NCI-H2029 (cell line): ENCODE results near the gene TUBB1.
"Not testable (repeated sequence)": the region's sequence is repeated elsewhere in the genome, so short reads cannot be mapped to it uniquely, and the experiment has no call there.

Experiments used
- DNase-seq: peaks from one replicate; lab custom pipeline; 2025; lab: John Stamatoyannopoulos, UW

TUBB1 gene

GRCh38 chr20:59022754-59023153 lies 3.5 kb downstream of the TUBB1 start:
- DNase-seq, result no peak

- DNase-seq, result no peak
These were observed 4.4 kb downstream of the TUBB1 start for GRCh38 chr20:59023616-59024015.

- no peak for DNase-seq
These were observed 4.9 kb downstream of the TUBB1 start for GRCh38 chr20:59024111-59024530.

DNA sequence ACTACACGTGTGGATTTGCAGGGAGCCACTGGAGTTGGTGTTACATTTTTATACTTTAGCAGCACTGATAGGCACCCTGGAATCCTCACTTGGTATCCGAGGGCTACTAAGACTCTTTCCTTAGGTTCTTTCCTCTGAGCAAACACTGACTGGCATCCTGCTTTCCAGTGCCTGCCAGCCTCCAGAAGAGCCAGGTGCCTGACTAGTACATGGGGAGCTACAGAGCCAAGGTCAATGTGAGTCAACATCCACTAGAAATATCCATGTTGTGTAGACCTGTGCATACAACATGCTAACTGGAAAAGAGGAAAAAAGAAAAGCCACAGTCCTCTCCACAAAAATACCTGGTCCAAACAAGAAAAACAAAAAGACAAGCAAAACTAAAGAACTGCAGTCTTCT lies 5.9 kb downstream of the TUBB1 start:
- DNase-seq, result no peak

DNA sequence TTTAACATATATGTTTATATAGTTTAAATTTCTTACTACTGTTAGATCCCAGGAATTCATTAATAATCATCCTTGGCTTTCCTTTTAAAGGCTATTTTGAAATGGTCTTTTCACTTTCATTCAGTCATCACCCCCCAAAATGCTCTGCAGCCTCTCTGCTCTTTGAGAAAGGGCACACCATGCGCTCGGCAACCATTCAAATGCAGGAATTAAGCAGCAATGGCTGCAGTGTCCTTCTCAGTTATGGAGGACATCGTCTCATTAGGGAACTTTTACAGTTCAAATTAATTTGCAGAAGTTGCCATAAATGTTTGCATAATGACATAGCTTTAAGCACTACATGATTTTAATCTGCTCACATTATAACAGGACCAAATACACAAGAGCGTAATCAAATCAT lies 6.3 kb downstream of the TUBB1 start:
- DNase-seq, result no peak

DNA sequence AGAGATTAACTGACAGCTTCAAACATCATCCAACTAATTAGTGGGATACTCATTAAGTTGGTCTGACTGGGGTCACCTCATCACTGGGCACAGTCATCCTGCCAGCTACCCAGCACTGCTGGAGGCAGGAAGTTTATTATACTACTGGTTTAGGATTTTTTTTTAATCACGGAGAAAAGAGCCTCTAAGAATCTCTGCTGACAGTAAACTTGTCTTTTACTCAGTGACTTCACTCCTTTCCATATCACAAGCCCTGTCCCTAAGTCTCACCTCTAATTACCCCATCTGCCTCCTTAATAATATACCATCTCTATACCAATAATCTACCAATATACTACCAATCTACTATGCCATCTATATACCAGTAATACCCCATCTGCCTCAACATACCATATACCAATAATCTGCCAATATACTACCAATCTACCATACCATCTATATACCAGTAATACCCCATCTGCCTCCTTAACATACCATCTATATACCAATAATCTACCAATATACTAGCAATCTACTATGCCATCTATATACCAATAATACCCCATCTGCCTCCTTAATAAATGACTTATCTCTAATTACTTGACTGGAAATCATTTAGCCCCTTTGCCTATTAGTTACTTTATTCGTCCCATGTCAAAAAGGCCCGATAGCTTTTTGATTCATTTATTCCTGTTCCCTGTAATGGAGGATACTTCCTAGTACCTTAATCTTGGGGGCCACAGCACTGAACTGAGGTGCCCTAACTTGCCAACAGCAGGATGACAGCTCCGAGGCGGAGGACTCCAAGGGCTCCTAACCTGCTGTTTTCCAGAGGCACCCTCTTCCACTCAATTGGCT lies 7.9 kb downstream of the TUBB1 start:
- no peak for DNase-seq

- DNase-seq, result no peak
These were observed 8.6 kb downstream of the TUBB1 start for GRCh38 chr20:59027741-59028320.

- no peak for DNase-seq
These were observed 9.6 kb downstream of the TUBB1 start for GRCh38 chr20:59028812-59029211.

- DNase-seq, result no peak
These were observed 11.8 kb downstream of the TUBB1 start for GRCh38 chr20:59030911-59031563.

DNA sequence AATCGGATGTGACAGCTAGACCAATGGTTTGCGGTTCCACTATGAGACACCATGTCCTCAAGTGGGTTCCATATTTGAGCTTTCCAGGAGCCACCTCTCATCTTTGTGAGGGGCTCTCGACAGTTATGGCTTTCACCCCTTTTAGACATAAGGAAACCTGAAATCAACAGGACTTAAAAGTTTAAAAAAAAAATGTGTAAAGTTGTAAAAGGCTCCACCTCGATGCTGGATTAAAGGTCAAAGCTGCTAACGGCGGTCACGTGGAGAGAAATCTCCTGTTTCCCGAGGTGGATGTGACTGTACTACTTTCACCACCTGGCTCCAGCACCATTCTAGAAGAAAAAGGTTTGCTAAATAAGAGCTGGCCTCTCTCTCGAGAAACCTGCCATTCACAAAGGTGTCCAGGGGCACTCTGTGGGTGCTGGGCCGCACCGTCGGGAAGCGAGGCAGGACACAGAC lies 12.4 kb downstream of the TUBB1 start:
- DNase-seq, result no peak

DNA sequence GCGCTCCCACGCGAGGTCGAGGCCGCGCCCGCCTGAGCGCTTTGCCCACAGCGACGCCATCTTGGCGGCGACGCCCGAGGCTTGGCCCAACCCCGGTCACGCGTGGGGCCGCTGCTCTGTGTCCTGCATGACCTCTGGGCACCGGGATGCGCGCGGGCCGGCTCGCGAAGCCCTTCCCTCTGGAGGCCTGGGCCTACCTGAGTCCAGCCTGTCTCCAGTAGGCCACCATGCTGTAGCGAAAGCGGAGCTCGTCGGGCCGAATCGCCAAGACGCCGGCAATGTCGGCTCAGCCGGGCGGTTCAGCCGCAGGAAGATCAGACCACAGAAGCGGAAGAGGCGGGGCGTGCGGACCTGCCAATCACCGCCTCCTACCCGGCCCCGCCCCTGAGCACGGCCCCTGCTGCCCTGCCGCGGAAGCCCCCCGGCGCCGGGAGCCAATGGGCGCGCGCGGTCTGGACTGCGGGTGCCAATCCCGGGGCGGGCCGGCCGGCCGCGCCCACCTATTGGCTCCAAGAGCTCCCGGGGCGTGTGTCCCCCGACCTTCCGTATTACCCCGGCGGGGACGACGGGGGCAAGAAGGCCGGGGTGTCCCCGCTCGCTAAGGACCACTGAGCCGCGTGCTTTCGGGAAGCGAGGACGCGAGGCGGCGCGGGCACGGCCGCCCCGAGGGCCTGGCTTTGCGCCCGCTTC lies 12.9 kb downstream of the TUBB1 start, which contains the start of gene ATP5F1E:
ATP5F1E (minus strand) TSS at position 313 of the 690 bp plus-strand sequence; CDS start at position 229, 84 bp downstream.
- DNase-seq, result peak; percentile 95

- DNase-seq, result no peak
These were observed 13.5 kb downstream of the TUBB1 start for GRCh38 chr20:59032713-59033059.

GRCh38 chr20:59033093-59033492 lies 13.9 kb downstream of the TUBB1 start:
- no peak for DNase-seq

GRCh38 chr20:59033616-59034165 lies 14.5 kb downstream of the TUBB1 start:
- no peak for DNase-seq

DNA sequence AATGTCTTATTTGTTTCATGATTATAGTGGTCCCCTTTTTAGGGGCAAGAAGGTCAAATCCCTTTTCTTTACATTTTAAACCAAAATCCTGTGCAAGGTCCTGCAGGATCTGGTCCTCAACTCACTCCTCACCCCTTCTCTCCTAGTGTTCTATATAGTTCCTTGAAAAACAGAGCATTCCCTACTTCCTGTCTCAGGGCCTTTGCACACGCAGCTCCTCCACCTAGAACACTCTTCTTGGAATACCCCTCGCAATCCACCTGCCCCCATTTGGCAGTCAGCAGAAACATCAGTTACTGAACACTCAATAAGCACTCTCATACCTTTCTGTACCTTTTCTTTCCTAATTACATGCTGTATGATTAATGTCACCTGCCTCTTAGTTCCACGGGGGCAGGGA lies 16.2 kb downstream of the TUBB1 start:
- no peak for DNase-seq

- no peak for DNase-seq
These were observed 18.2 kb downstream of the TUBB1 start for GRCh38 chr20:59037386-59037785.

DNA sequence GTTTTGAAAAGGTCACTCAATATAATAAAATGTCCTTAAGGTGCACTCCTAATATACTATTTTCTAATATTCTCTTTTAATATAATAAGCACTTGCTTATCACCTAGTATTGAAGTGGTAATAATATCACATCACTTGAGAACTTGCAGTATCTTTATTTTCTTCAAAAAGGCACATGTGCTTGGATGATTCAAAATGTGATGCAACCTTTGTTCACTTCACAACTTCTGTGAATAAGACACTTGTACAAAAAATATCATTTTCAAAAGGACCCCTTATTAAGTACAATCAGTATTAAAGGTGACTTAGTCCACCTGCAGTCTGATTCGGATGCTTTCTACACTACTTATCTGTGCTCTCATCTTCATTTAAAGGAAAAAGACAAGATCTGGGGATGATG lies 20.0 kb downstream of the TUBB1 start:
- DNase-seq, result no peak

DNA sequence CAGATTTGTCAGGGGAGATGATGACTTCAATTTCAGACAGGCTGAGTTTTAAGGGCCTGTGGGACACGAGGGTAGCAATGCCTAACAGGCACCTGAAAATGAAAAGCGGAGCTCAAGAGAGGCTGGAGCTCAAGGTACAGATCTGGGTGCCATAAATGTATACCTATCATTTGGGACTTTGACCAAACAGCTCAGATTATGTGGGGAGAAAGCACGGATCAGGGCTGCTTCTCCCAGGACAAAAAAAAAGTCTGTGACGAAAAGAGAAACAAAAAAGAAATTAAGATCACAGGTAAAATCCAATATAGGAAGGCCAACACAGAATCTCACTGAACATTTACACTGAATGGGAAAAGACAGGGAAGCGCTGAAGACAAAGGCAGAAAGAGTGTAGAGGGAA lies 21.4 kb downstream of the TUBB1 start:
- DNase-seq, result no peak

DNA sequence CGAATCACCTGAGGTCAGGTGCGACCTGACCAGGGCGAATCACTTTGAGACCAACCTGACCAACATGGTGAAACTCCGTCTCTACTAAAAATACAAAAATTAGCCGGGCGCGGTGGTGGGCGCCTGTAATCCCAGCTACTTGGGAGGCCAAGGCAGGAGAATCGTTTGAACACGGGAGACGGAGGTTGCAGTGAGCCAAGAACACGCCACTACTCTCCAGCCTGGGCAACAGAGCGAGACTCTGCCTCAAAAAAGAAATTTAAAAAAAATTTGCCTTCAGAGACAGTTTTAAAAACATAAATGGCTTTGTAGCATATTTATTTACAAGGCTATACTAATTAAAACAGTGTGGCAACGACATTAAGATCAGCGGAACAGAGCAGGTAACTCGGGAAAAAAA lies 22.3 kb downstream of the TUBB1 start:
- not testable (repeated sequence) for DNase-seq

GRCh38 chr20:59042151-59042795 lies 23.0 kb downstream of the TUBB1 start, which contains the start of gene PRELID3B:
Gene PRELID3B (minus strand): TSS chr20:59042786. CDS start chr20:59042730, 56 bp downstream.
- no peak for DNase-seq
